NCI-H2081 (cell line): ENCODE measurements around the gene ZG16B.

Experiments
- DNase-seq, 2 experiments: peaks; one replicate each; lab custom pipeline; 2025; lab: John Stamatoyannopoulos, UW

Gene ZG16B

GRCh38 chr16:2867987-2868789, 38.1 kb downstream of the ZG16B start:
- DNase-seq, result peak; percentile 90 to 92

- DNase-seq, result no peak
Observed at GRCh38 chr16:2871926-2872325, 41.8 kb downstream of the ZG16B start.

GRCh38 chr16:2874032-2874911, 44.2 kb downstream of the ZG16B start:
- DNase-seq, result no peak

- DNase-seq, result peak; percentile 72 to 76
Observed at GRCh38 chr16:2874912-2875362, 44.8 kb downstream of the ZG16B start.

GRCh38 chr16:2879854-2880508, 49.9 kb downstream of the ZG16B start:
- DNase-seq, result no peak
